Renal cortical epithelial cell (primary cell): ENCODE measurements around the gene GPR151. TPM values are rescaled to one million over a fixed set of nuclear protein-coding genes. Genes with fewer than 3 reads are reported as not detected.

Experiments used
- total RNA-seq: library from RNA; depleted of rRNA; stranded (reverse); fragments of >200 nt; gene quantifications from 2 replicates; pipeline ENCODE4 v1.2.3, GENCODE V29; 2014

GPR151 gene
- total RNA-seq, 1 donor from 2014 or later, result not detected

Other genes starting within 250 kb of the GPR151 start
- gene POU4F3, start 177.4 kb downstream of the GPR151 start, total RNA-seq, result 0.05 TPM in 1 of 2 replicates, not detected in the other
- 34.9 and 47.4 TPM in 2 replicates for gene TCERG1, start 68.9 kb downstream of the GPR151 start, total RNA-seq